ENCODE measurements around the gene MICAL1. TPM values are rescaled to one million over a fixed set of nuclear protein-coding genes. Genes with fewer than 3 reads are reported as not detected.

The MICAL1 gene
- total RNA-seq, 1 donor from 2014 or later: 34.7 TPM

DNA sequence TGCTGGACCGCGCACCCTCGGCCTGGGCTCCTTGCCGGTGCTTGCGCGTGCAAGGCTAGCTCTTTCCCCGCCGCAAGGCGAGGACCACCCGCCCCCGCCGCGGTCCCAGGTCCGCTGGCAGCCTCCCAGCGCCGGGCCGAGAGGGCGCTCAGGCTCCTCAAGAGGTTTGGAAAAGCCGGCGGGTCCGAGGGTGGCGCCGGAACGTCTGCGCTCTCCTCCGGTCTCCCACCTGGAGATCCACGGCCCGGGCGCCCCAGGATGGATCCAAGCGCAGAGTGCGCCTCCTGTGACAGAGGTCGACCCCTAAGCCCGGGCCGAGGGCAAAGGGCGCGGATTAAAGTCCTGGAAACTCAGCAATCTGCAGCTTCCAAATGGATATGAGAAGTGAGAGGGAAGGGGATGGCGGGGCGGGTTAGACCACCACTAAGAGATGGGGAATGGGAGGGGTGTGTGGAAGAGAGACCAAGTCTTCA lies 575 bp upstream of the MICAL1 start:
- no peak for DNase-seq (ENCODE audit: extremely low read depth, low read depth, low spot score)

DNA sequence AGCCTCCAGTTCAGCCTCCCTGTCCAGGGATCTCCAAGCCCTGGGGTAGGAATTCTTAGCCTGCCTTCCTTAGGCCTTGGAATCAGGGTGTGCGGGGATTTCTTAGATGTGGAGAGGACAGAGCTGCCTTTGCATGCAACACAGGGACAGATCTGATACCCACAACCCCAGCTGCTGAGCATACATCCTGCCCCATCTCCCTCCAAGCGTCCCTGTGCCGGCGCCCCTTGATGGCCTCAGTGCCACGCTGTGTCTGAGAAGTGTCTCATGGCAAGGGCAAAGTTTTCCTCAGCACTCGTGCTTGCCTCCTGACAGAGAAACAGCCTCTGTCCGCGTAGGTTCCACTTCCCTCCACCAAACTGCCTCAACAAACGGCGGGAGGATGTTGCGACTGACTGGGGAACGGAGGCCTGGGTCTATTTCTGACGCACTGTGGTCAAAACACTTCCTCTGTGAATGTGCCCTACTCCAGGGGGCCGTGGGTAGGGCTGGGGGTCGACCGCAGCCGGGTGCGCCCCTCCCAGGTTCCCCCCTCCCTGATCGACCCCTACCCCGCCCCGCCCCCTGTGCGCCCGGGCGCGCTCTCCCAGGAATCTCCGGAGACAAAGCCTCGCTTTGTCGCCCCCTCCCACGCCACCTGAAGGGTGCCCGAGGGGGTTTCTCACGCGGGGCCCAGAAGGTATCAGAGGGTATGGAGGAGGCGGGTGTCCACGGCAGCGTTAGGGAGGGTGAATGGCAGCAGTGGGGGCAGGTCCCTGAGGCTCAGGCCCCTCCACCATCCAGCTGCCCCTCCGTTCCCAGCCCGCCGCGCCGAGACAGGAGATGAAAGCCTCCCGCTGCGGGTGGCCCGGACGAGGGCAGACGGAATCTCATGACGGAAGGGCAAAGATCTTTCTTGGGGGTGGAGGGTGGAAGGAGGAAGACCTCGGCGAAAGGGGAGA lies 806 bp downstream of the MICAL1 start:
- no peak for DNase-seq (ENCODE audit: extremely low read depth, low read depth, low spot score)

DNA sequence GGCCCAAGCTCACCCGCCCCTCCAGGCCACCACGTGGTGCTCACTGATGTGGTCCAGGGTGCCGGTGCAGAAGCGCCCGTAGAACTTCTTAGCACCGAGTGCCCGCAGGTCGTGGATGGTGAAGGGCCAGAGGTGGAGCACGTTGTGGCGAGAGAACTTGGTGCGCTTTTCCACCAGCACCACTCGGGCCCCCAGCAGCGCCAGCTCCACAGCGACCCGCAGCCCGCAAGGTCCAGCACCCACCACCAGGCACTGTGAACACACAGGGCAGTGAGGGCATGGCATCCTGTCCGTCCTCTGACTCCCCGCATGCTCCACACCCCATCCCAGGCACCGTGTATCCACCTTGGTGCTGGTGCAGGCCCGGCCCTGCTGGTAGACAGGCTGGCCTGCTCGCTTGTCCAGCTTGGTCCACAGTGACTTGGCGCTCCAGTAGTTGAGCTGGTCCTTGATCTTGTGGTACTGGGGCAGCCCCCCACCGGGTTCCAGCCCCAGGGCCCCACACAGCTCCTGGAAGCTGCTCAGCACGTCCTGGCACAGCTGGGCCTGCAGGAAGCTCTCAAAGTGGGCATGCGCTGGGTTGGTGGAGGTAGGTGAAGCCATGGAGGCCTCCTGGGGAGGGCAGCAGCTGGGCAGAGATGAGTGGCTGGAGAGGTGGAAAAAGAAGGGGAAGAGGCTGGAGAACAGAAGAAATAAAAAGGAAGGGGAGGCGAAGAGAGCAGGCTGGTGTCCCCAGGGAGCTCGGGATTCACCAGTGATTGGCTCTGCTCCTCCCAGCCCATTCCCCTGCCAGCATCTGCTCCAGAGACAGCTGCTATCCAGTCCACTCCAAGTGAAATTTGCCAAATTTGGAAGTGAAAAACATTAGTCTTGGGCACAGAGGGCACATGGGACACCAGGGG lies 1.7 kb downstream of the MICAL1 start:
- no peak for DNase-seq (ENCODE audit: extremely low read depth, low read depth, low spot score)

DNA sequence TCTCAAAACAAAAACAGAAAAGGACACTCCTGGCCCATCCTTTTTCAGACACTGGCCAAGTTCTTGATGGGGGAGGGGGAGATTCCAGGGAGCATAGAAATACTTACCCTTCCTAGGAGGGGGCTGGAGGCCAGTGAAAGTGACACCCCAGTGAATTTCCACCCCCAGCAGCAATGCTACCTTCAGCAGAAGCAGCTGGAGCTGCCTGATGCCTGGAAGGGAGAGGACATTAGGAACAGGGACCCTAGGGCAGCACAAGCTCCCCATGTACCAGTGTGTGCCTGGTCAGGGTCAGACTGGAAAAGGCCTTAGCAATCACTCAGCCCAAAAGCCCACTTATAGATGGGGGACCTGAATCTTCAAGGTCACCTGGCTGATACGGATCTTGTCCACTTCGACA lies 2.4 kb downstream of the MICAL1 start:
- DNase-seq (ENCODE audit: extremely low read depth, low read depth, low spot score): no peak

DNA sequence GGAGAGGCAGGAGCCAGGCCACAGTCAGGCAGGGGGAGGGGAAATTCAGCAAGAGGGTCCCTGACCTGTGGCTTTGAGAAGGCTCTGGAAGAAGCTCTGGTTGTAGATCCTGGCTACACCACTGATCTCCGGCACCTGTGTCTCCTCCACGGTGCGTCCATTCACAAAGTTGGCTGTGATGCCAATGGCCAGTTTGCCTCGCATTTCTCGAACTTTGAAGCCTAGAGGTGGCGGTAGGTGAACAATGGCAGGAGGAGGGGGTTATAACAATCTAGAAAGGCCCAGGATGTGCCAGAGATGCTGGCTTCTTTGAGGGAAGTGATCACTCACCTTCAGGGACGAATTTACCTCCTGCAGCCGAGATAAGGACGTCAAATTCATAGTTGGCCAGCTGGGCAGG lies 3.4 kb downstream of the MICAL1 start:
- DNase-seq (ENCODE audit: extremely low read depth, low read depth, low spot score): no peak

DNA sequence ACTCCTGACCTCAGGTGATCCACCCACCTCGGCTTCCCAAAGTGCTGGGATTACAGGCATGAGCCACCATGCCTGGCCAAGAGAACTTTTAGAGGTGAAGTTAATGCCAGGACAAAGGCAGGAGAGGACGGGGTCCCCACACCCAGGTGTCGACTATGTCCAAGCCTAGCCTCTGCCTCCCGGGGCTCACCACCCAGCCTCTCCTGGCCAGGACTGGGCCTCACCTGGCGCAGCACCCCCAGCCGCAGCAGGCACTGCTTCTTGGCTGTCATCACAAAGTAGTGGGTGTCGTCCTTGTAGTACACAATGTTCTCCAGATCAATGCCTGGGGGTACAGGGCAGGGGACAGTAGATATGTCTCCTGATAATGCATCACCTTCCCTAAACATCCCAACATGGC lies 4.2 kb downstream of the MICAL1 start:
- DNase-seq (ENCODE audit: extremely low read depth, low read depth, low spot score): no peak

DNA sequence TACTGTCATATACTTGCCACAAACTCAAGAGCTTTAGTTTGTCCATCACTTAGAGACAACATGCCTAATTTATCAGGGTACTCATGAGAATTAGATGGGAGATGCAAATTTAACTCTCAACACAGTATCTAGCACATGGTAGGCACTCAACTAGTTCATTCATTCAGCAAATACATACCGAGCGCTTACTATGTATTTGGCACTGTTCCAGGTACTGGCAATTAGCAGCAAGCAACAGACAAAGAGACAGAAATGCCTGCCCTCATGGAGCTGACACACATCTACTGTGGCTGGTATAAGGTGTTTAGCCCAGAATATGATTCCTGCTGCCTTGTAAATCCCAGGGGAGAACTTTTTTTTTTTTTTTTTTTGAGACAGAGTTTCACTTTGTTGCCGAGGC lies 4.8 kb downstream of the MICAL1 start:
- DNase-seq (ENCODE audit: extremely low read depth, low read depth, low spot score): no peak

DNA sequence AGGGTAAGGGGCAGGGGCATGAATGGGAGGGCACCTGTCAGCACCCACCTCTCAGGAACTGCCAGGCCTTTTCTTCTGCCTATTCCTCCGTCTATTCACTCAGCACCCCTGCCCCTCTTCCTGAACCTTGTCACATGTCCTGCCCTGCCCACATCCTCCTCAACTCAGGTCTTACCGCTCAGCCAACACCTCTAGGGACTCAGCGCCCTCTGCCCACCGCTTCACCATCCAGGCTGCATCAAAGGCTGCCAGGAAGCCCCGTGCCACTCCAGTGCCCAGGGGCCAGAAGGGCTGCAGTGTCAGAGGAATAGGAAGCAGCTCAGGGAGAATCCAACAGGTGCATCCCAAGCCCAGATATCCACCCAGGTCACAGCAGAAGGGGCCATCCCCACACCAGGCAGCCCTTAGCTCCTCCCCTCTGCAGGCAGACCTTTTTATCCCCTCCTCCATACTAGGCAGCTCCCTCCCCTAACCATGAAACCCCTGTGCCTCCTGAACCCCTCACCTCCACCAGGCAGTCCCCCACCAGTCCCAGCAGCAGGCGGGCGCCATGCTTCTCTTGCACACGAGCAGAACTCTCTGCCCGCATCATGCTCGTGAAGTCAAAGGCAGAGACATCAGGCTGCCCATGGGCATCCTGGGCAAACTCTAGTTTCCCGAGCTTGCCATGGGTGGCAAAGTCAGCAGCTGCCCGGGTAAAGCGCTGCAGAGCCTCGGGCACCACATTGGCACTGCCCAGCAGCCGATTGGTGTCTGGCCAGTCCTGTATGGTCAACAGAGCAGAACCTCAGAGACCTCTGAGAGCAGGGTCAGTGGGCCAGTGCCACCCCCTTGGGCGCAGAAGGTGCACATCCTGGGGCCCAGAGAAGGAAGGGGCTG lies 5.5 kb downstream of the MICAL1 start:
- DNase-seq (ENCODE audit: extremely low read depth, low read depth, low spot score): no peak

DNA sequence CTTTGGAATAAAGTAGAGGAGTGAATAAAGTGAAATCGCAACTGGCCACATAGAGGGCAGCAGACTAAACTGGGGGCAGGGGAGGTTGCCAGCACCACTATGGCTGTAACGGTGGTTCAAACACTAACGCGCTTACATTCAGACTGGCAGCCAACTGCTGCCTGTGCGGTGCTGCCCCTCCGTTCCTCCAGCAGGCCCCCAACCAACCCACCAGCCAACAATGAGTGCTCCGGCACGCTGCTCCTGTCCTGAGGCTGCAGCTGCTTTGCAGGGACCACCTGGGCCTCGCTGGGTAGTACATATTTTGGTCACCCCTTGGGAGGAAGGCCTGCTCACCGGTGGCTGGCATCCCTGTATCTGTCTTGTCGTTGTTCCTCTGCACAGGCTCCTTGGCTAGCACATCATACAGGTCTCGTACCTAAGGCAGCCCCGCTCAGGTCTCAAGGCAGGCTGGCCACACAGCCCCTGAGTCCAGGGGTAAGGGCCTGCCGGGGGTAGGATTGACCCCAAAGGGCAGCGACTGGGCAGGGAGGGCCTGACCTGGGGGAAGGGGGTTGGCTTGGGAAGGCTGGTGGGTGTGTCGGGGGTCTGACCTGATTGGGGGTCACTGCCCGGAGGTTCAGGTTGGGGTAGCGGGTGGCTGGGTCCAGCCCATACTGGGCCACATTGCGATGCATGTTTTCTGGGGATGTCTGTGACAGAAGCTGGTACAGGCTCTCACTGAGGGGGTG lies 6.3 kb downstream of the MICAL1 start:
- no peak for DNase-seq (ENCODE audit: extremely low read depth, low read depth, low spot score)

DNA sequence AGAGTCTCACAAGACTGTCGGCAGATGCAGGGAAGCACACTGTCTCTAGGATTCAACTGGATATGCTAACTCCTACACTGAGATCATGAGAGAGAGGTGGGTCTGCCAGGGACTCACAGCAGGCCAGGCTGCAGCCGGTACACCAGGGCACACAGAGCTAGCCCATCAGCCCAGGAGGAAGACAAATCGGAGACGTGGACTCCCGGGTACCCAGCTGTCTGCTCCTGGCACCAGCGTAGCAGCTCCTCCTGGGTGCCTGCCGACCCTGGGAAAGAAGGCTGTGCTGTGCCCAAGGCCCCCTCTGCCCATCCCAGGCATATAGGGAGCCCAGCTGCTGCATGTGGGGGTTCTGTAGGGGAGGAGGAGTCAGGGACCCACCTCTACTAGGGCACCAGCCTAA lies 7.0 kb downstream of the MICAL1 start:
- no peak for DNase-seq (ENCODE audit: extremely low read depth, low read depth, low spot score)

DNA sequence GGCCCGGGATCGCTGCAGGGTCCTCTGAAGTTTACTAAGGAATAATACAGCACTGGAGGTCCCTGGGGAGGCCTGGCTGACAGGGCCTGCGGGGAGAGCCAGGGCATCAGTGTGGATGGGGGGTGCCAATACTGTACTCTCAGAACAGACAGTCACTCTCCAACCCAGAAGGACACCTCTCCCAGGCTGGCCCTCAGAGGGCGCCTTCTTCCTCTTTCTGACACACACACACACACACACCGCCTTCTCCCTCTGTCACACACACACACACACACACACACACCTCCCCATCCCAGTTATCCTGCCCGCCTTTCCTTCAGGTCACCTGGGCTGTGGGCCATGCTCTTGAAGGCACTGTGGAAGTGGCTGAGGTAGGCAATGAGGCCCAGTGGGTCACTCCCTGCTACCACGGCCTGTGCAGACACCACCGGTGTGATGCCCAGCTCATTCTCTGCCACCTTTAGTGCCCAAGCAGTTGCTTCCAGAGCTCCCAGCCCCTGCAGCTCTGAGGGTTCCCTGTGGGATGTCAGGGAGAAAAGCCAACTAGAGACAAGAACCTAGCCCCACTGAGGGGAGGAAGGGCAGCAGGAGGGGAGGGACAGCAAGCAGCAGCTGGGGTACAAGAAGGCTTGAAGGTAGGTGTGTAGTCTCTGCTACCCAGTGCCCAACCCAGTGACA lies 7.6 kb downstream of the MICAL1 start:
- no peak for DNase-seq (ENCODE audit: extremely low read depth, low read depth, low spot score)

DNA sequence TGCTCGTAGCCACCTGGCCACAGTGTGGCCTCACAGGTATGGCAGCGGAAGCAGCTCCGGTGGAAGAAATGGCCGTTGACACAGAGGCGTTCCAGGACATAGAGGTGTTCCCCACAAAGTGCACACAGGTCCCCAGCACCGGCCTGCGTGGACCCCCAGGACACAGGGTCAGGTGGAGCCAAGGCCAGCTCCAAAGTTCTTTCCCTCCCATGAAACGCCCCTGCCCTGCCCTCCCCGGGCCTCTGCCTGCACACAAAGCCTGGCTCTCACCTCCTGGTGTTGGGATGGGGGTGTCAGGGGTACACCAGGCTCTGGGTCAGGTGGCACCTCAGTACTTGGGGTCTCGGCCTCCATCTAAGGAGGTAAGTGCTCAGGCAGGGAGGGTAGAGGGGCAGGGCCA lies 8.5 kb downstream of the MICAL1 start:
- DNase-seq (ENCODE audit: extremely low read depth, low read depth, low spot score): no peak

DNA sequence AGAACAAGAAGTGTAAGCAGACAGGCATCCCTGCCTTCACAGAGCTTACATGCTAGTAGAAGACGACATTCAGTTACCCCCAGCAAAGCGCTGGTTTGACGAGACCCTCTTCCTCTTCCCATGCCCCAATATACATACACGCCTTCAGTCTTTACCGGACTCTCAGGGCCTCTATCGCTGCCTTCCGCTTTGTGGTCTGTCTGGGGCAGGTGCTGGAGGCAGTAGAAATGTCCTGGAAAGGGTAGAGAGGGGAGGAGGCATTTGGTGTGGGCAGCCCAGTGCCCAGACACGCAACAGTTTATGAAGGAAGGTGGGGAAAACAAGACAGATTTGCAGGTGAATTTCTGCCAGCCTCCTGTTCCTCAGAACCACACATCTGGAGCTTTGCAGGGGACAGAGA lies 9.0 kb downstream of the MICAL1 start:
- no peak for DNase-seq (ENCODE audit: extremely low read depth, low read depth, low spot score)

DNA sequence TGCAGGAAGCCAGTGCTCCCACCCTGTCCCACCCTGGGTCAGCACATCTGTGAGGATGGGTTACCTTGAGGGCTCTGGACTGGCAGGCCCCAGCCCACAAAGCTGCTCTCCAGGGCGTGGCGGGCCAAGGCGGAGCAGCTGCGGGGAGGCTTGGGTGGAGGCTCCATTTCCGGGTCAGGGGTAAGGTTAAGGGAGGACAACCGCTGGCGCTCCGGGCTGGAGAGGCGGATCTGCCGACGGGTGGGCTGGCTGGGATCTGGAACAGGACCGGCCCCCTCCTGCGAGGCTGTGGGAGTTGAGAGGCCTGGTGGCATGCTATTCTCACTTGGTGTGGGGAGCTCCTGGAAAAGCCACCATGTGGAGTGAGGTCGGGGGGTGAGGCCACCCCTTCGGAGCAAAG lies 9.5 kb downstream of the MICAL1 start:
- DNase-seq (ENCODE audit: extremely low read depth, low read depth, low spot score): no peak

DNA sequence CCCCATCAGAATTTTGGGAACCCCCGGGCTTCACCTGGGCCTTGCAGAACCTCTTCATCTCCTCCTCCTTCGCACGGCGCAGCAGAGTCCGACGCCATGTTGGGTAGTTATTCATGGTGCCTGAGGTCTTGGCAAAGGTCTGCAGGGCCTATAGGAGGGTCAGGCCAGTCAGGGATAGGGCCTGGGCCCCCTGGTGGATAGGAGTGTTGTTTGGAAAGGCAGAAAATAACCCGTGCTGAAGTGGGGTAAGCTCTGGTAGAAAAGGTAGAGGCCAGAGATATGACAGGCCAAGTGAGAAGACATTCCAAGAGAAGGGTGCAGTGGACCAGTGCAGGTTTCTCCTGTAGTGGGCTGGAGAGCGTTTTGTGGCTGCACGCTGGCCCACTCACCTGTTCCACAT lies 10.2 kb downstream of the MICAL1 start:
- no peak for DNase-seq (ENCODE audit: extremely low read depth, low read depth, low spot score)

DNA sequence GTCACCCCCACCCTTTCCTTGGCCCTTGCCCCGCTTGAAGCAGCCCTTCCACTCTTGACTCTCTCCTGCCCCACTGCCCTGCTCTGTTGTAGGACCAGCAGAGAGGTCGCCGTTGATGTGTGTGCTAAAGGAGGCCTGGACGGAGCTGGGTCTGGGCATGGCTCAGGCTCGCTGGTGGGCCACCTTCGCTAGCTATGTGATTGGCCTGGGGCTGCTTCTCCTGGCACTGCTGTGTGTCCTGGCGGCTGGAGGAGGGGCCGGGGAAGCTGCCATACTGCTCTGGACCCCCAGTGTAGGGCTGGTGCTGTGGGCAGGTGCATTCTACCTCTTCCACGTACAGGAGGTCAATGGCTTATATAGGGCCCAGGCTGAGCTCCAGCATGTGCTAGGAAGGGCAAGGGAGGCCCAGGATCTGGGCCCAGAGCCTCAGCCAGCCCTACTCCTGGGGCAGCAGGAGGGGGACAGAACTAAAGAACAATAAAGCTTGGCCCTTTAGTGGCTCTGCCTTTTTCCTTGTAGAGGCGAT lies 12.1 kb downstream of the MICAL1 start:
- DNase-seq (ENCODE audit: extremely low read depth, low read depth, low spot score): no peak

DNA sequence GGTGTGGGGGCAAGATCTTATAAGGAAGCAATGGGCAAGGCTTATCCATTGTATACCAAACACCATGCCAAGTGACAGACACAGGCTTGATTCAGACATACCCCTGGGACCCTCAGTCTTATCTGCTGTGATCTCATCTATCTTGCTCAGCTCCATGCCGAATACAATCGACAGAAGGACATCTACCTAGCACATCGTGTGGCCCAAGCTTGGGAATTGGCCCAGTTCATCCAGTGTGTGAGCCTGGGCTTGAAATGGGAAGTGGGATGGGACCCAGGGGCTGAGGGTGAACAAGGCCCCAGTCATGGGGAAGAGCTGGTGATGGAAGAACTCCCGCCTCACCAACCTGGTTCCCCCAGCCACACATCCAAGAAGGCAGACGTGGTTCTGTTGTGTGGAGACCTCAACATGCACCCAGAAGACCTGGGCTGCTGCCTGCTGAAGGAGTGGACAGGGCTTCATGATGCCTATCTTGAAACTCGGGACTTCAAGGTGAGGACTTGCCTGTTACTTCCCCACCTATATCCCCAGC lies 13.1 kb downstream of the MICAL1 start:
- no peak for DNase-seq (ENCODE audit: extremely low read depth, low read depth, low spot score)

DNA sequence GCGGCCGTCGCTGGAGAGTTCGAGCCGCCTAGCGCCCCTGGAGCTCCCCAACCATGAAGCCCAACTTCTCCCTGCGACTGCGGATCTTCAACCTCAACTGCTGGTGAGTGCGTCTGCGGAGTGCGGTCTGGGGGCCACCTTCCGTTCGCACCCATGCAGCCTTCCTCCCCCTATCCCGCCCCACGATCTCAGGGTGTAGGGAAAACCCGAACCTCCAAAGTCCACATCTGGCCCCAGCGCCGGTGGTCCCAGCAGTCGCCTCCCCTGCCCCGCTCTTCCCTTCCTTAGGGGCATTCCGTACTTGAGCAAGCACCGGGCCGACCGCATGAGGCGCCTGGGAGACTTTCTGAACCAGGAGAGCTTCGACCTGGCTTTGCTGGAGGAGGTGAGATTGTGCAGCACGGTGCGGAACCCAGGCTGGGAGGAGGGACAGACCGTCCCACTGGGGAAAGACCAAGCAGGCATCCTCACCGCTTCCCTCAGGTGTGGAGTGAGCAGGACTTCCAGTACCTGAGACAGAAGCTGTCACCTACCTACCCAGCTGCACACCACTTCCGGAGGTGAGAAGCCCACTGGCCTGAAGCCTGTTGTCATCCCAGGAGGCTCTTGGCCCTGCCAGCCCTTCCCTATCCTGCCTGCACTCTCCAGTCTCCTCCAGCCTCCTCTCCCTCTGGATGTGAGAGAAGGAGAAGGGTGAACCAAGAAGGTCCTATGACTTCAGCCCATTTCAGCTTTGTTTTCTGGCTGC lies 14.3 kb downstream of the MICAL1 start:
- DNase-seq (ENCODE audit: extremely low read depth, low read depth, low spot score): no peak

Measured in glomerular endothelial cell (primary cell).